Stimulated activated naive B cell treated with anti-CD40 and anti-IgM and Interleukin-4, amounts not matched to agents 10 μg/mL and 1 μg/mL and 100 μg/mL, for 72 hours (primary cell): ENCODE measurements around the gene USP4.

Experiments
- ATAC-seq, 2 donors: fragments of 150-1000 bp; cut with Tn5 transposase; replicated peaks; 2 replicates each; pipeline ENCODE4 v1.10.0; 2021; ENCODE audit warnings: moderate library complexity in 1 of 2
- DNase-seq: peaks from one replicate; pipeline ENCODE4 v3.0.0; 2021
- H3K27ac Mint-ChIP-seq: one replicate; pipeline ENCODE4 v1.8.0; 2022; ENCODE audit warnings: mild to moderate bottlenecking, mixed read lengths
- H3K27me3 Mint-ChIP-seq, 2 donors: one replicate each; pipeline ENCODE4 v1.8.0; 2022; ENCODE audit warnings: mixed read lengths in 2 of 2
- H3K36me3 Mint-ChIP-seq, 2 donors: one replicate each; pipeline ENCODE4 v1.8.0; 2022; ENCODE audit warnings: mixed read lengths in 2 of 2, mild to moderate bottlenecking in 1 of 2
- H3K4me1 Mint-ChIP-seq, 2 donors: one replicate each; pipeline ENCODE4 v1.8.0; 2022; ENCODE audit warnings: mixed read lengths in 2 of 2, mild to moderate bottlenecking in 1 of 2
- H3K4me3 Mint-ChIP-seq, 2 donors: one replicate each; pipeline ENCODE4 v1.8.0; 2022; ENCODE audit warnings: mild to moderate bottlenecking in 2 of 2, mixed read lengths in 2 of 2, moderate library complexity in 1 of 2
- H3K9me3 Mint-ChIP-seq, 2 donors: one replicate each; pipeline ENCODE4 v1.8.0; 2022; ENCODE audit warnings: mixed read lengths in 2 of 2, mild to moderate bottlenecking in 1 of 2

The USP4 gene

GRCh38 chr3:49339941-49340800 is at the start of gene USP4:
USP4 (minus strand) TSS chr3:49340053; CDS start chr3:49340024, 29 bp downstream.
- no peaks in the 10 kb centered on the region for H3K27me3 Mint-ChIP-seq
- H3K36me3 Mint-ChIP-seq, result peaks cover 11 to 14% of the 10 kb centered on the region in 2 donors
- peak within 1 kb of the TSS; percentile 97 for H3K27ac Mint-ChIP-seq
- H3K4me1 Mint-ChIP-seq, result peaks cover 32 to 75% of the 10 kb centered on the region in 2 donors
- H3K9me3 Mint-ChIP-seq, result peaks cover 0 to under 1% of the 10 kb centered on the region in 2 donors
- DNase-seq (peak; percentile 95), ATAC-seq (peak; percentile 86 to 90)
- H3K4me3 Mint-ChIP-seq, result peak within 1 kb of the TSS; percentile 95 to 99

- peaks cover 7 to 35% of the 10 kb centered on the region in 2 donors for H3K36me3 Mint-ChIP-seq
- H3K27me3 Mint-ChIP-seq, result no peaks in the 10 kb centered on the region
Measured at GRCh38 chr3:49389297-49389696, 49.4 kb upstream of the USP4 start.

GRCh38 chr3:49388289-49388820 is 48.5 kb upstream of the USP4 start:
- H3K4me3 Mint-ChIP-seq, result no peak overlapping the region
- H3K4me1 Mint-ChIP-seq, result peaks cover 31 to 61% of the 10 kb centered on the region in 2 donors
- no peaks in the 10 kb centered on the region for H3K9me3 Mint-ChIP-seq
- H3K27me3 Mint-ChIP-seq, result no peaks in the 10 kb centered on the region
- peaks cover 6 to 34% of the 10 kb centered on the region in 2 donors for H3K36me3 Mint-ChIP-seq
- ATAC-seq, result no peak
- DNase-seq, result no peak
- peak overlapping the region; percentile 9 for H3K27ac Mint-ChIP-seq

More at GRCh38 chr3:49389297-49389696, 49.4 kb upstream of the USP4 start:
- peaks cover 27 to 62% of the 10 kb centered on the region in 2 donors for H3K4me1 Mint-ChIP-seq
- H3K27ac Mint-ChIP-seq, result no peak overlapping the region
- DNase-seq (no peak), ATAC-seq (no peak)
- no peaks in the 10 kb centered on the region for H3K9me3 Mint-ChIP-seq
- H3K4me3 Mint-ChIP-seq, result no peak overlapping the region

GRCh38 chr3:49387721-49388120 is 47.9 kb upstream of the USP4 start:
- H3K27me3 Mint-ChIP-seq, result no peaks in the 10 kb centered on the region
- DNase-seq, result no peak
- ATAC-seq, result no peak
- H3K4me3 Mint-ChIP-seq, result no peak overlapping the region
- H3K9me3 Mint-ChIP-seq, result no peaks in the 10 kb centered on the region
- peaks cover 29 to 61% of the 10 kb centered on the region in 2 donors for H3K4me1 Mint-ChIP-seq
- peak overlapping the region; percentile 31 for H3K27ac Mint-ChIP-seq
- peaks cover 4 to 30% of the 10 kb centered on the region in 2 donors for H3K36me3 Mint-ChIP-seq

- peak; percentile 69 to 71 for ATAC-seq
- Mint-ChIP-seq H3K4me3 (peak overlapping the region; percentile 69 to 78), H3K4me1 (peaks cover 29 to 61% of the 10 kb centered on the region in 2 donors)
Measured at GRCh38 chr3:49386056-49386756, 46.4 kb upstream of the USP4 start.

GRCh38 chr3:49385617-49386016 is 45.8 kb upstream of the USP4 start:
- Mint-ChIP-seq H3K27ac (peak overlapping the region; percentile 94), H3K27me3 (no peaks in the 10 kb centered on the region), H3K4me3 (peak overlapping the region; percentile 69 to 78), H3K4me1 (peaks cover 29 to 61% of the 10 kb centered on the region in 2 donors), H3K36me3 (peaks cover 4 to 28% of the 10 kb centered on the region in 2 donors), H3K9me3 (no peaks in the 10 kb centered on the region)
- no peak for DNase-seq
- no peak for ATAC-seq

More at GRCh38 chr3:49386056-49386756, 46.4 kb upstream of the USP4 start:
- peaks cover 4 to 28% of the 10 kb centered on the region in 2 donors for H3K36me3 Mint-ChIP-seq
- H3K9me3 Mint-ChIP-seq, result no peaks in the 10 kb centered on the region
- H3K27ac Mint-ChIP-seq, result peak overlapping the region; percentile 94
- no peaks in the 10 kb centered on the region for H3K27me3 Mint-ChIP-seq
- DNase-seq, result no peak

GRCh38 chr3:49383387-49383786 is 43.5 kb upstream of the USP4 start:
- ATAC-seq (no peak), DNase-seq (no peak)
- Mint-ChIP-seq H3K36me3 (peaks cover 11 to 38% of the 10 kb centered on the region in 2 donors), H3K27me3 (no peaks in the 10 kb centered on the region), H3K27ac (peak overlapping the region; percentile 1), H3K4me3 (peak overlapping the region in 1 of 2 donors; percentile 22), H3K4me1 (peaks cover 29 to 62% of the 10 kb centered on the region in 2 donors), H3K9me3 (peaks cover 0 to 2% of the 10 kb centered on the region in 2 donors)

GRCh38 chr3:49378249-49378895 is 38.5 kb upstream of the USP4 start:
- Mint-ChIP-seq H3K27ac (peak overlapping the region; percentile 91), H3K36me3 (peaks cover 34 to 42% of the 10 kb centered on the region in 2 donors), H3K4me1 (peaks cover 21 to 57% of the 10 kb centered on the region in 2 donors), H3K4me3 (peak overlapping the region in 1 of 2 donors; percentile 9), H3K27me3 (no peaks in the 10 kb centered on the region), H3K9me3 (peaks cover 4 to 5% of the 10 kb centered on the region in 2 donors)
- no peak for ATAC-seq
- no peak for DNase-seq

GRCh38 chr3:49377483-49377882 is 37.6 kb upstream of the USP4 start:
- H3K27me3 Mint-ChIP-seq, result no peaks in the 10 kb centered on the region
- DNase-seq (peak; percentile 41), ATAC-seq (peak; percentile 85 to 93)
- H3K4me1 Mint-ChIP-seq, result peaks cover 23 to 57% of the 10 kb centered on the region in 2 donors
- peak overlapping the region; percentile 46 to 63 for H3K4me3 Mint-ChIP-seq
- peaks cover 4 to 5% of the 10 kb centered on the region in 2 donors for H3K9me3 Mint-ChIP-seq
- H3K27ac Mint-ChIP-seq, result peak overlapping the region; percentile 85
- H3K36me3 Mint-ChIP-seq, result peaks cover 41 to 48% of the 10 kb centered on the region in 2 donors

- Mint-ChIP-seq H3K4me3 (no peak overlapping the region), H3K27ac (peak overlapping the region; percentile 56), H3K4me1 (peaks cover 15 to 46% of the 10 kb centered on the region in 2 donors), H3K9me3 (peaks cover under 1 to 1% of the 10 kb centered on the region in 2 donors), H3K27me3 (no peaks in the 10 kb centered on the region), H3K36me3 (peaks cover 39 to 47% of the 10 kb centered on the region in 2 donors)
- ATAC-seq (no peak), DNase-seq (no peak)
Measured at GRCh38 chr3:49371946-49372345, 32.1 kb upstream of the USP4 start.

- Mint-ChIP-seq H3K4me1 (peaks cover 15 to 44% of the 10 kb centered on the region in 2 donors), H3K9me3 (no peaks in the 10 kb centered on the region), H3K27ac (peak overlapping the region; percentile 27), H3K36me3 (peaks cover 43 to 53% of the 10 kb centered on the region in 2 donors), H3K4me3 (no peak overlapping the region), H3K27me3 (no peaks in the 10 kb centered on the region)
- DNase-seq (no peak), ATAC-seq (no peak)
Measured at GRCh38 chr3:49370585-49371290, 30.9 kb upstream of the USP4 start.

GRCh38 chr3:49362561-49362960 is 22.7 kb upstream of the USP4 start:
- Mint-ChIP-seq H3K36me3 (peaks cover 37 to 48% of the 10 kb centered on the region in 2 donors), H3K27ac (peak overlapping the region; percentile 84), H3K9me3 (no peaks in the 10 kb centered on the region), H3K4me1 (peaks cover 9 to 25% of the 10 kb centered on the region in 2 donors), H3K4me3 (no peak overlapping the region), H3K27me3 (no peaks in the 10 kb centered on the region)
- no peak for ATAC-seq
- no peak for DNase-seq

GRCh38 chr3:49359623-49360022 is 19.8 kb upstream of the USP4 start:
- Mint-ChIP-seq H3K4me3 (no peak overlapping the region), H3K36me3 (peaks cover 47 to 50% of the 10 kb centered on the region in 2 donors), H3K9me3 (no peaks in the 10 kb centered on the region), H3K27me3 (no peaks in the 10 kb centered on the region), H3K4me1 (peaks cover 17 to 35% of the 10 kb centered on the region in 2 donors), H3K27ac (peak overlapping the region; percentile 81)
- no peak for DNase-seq
- ATAC-seq, result no peak
